OCI-LY7 (cell line): ENCODE results near the gene KRT6A.

Experiments
- CTCF ChIP-seq: fragments of 200-600 bp; sonication (generic); conservative IDR thresholded peaks from 2 replicates; pipeline ENCODE4 v1.5.1; 2014; ENCODE audit warnings: mild to moderate bottlenecking, antibody characterized with exemption, low read length, moderate library complexity, mixed read lengths
- EZH2phosphoT487 ChIP-seq: fragments of 200-600 bp; sonication (generic); IDR thresholded peaks from 2 replicates; pipeline ENCODE4 v1.6.1; 2018; ENCODE audit warnings: low read depth, borderline replicate concordance, mild to moderate bottlenecking, mixed run types, antibody characterized with exemption, low read length, moderate library complexity, mixed read lengths

DNA sequence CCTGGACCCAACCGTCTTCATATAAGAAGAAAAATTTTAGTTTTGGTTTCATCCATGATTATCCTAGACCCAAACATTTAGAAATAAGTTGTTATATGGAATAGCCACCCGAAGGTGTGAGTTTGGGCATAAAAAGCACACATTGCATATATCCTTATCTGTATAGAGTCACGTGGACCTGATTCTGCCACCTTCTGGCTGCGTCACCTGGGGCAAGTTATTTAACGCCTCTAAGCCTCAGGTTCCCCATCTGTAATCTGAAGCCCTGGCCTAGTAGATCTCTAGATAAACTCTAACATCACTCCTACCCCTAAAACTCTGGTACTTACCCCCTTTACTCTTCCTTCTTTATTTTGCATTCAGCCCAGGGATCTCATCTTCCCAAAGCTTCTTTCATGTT, 41.4 kb upstream of the KRT6A start:
- TF ChIP-seq CTCF (no peak), EZH2phosphoT487 (no peak)
